Brain microvascular endothelial cell (primary cell): ENCODE measurements around the gene SNX25.
A peak's percentile ranks its signal among the peaks of the same experiment; 100 is the strongest.

ENCODE experiments used
- DNase-seq: peaks from one replicate; pipeline ENCODE4 v3.0.0-alpha.2; 2020
- H3K27ac ChIP-seq: fragments of 250-450 bp; sonication (Bioruptor Pico); 2 replicates; pipeline ENCODE4 v1.5.1; 2020; ENCODE audit warnings: mild to moderate bottlenecking, moderate library complexity
- H3K27me3 ChIP-seq: fragments of 250-450 bp; sonication (Bioruptor Pico); replicated peaks from 2 replicates; pipeline ENCODE4 v1.5.1; 2020; ENCODE audit warnings: mild to moderate bottlenecking
- H3K36me3 ChIP-seq: fragments of 250-450 bp; sonication (Bioruptor Pico); replicated peaks from 2 replicates; pipeline ENCODE4 v1.5.1; 2020; ENCODE audit warnings: mild to moderate bottlenecking
- H3K4me3 ChIP-seq: 2 replicates; pipeline ENCODE4 v1.5.1; 2011; ENCODE audit warnings: low read depth, mild to moderate bottlenecking, control low read depth, low read length, moderate library complexity
- in situ Hi-C: cut with HindIII; loops from 2 replicates; pipeline ENCODE4 v1.10.0; 2017; ENCODE audit warnings: low sequenced_read_pairs, low pct_ligation_motif_present
- TF ChIP-seq, protein P1 (sequence below): IDR thresholded peaks from 2 replicates; pipeline ENCODE4 v1.5.1; 2011; ENCODE audit warnings: low read depth, mild to moderate bottlenecking, moderate library complexity, low read length, control low read depth, inconsistent platforms; ENCODE audit errors: missing control alignments

The SNX25 gene

GRCh38 chr4:185210102-185210981 is 944 bp downstream of the SNX25 start:
- in situ Hi-C loops, result no loop called here
- peak; percentile 48 for DNase-seq
- peak overlapping the region; percentile 96 for H3K4me3 ChIP-seq
- no peaks in the 10 kb centered on the region for H3K36me3 ChIP-seq
- H3K27ac ChIP-seq, result peak overlapping the region; percentile 43
- TF ChIP-seq, protein P1, sequence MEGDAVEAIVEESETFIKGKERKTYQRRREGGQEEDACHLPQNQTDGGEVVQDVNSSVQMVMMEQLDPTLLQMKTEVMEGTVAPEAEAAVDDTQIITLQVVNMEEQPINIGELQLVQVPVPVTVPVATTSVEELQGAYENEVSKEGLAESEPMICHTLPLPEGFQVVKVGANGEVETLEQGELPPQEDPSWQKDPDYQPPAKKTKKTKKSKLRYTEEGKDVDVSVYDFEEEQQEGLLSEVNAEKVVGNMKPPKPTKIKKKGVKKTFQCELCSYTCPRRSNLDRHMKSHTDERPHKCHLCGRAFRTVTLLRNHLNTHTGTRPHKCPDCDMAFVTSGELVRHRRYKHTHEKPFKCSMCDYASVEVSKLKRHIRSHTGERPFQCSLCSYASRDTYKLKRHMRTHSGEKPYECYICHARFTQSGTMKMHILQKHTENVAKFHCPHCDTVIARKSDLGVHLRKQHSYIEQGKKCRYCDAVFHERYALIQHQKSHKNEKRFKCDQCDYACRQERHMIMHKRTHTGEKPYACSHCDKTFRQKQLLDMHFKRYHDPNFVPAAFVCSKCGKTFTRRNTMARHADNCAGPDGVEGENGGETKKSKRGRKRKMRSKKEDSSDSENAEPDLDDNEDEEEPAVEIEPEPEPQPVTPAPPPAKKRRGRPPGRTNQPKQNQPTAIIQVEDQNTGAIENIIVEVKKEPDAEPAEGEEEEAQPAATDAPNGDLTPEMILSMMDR, result no peak
- no peaks in the 10 kb centered on the region for H3K27me3 ChIP-seq

DNA sequence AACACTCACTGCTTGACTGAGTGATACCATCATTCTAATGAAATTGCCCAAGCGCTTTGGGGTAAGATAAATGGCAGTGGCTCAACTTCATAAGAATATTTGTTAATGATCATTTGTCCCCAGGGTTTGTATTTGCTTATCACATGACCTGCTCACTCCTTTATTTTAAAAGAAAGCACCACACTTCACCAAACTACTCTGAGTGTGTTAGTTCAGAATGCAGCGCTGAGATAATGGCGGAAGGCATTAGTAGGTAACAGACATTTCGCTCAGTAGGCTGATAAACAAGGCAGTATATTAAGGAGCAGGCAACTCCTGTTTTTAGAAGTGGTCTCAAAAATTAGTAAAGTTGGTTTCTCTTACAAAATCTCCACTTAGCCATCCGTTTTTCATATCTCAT is 1.6 kb downstream of the SNX25 start:
- no peaks in the 10 kb centered on the region for H3K36me3 ChIP-seq
- peak overlapping the region; percentile 43 for H3K27ac ChIP-seq
- in situ Hi-C loops, result no loop called here
- no peak for DNase-seq
- no peaks in the 10 kb centered on the region for H3K27me3 ChIP-seq
- peak overlapping the region; percentile 96 for H3K4me3 ChIP-seq
- TF ChIP-seq, protein P1, result no peak

- DNase-seq, result no peak
- TF ChIP-seq, protein P1, result no peak
- in situ Hi-C loops, result no loop called here
- Histone ChIP-seq H3K36me3 (no peaks in the 10 kb centered on the region), H3K27ac (no peak overlapping the region), H3K4me3 (peak overlapping the region; percentile 96), H3K27me3 (no peaks in the 10 kb centered on the region)
Observed at GRCh38 chr4:185211641-185212040, 2.2 kb downstream of the SNX25 start.

DNA sequence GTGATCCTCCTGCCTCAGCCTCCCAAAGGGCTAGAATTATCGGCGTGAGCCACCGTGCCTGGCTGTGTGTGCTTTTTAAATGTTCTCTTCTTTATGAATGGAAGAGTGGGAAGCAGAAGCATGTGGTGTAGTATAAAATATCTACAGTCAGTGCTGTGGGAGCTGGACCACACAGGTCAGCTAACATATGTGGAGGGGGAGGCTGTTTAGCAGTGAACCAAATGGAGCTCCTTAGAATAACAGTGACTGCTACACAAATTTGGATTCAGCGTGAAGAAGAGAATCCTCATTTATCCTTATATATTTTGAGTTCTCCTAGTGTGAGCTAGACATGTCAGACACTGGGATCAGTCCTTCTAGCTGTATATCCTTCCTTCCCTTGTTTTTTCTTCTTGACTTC is 3.2 kb downstream of the SNX25 start:
- DNase-seq, result no peak
- Histone ChIP-seq H3K36me3 (no peaks in the 10 kb centered on the region), H3K4me3 (no peak overlapping the region), H3K27me3 (no peaks in the 10 kb centered on the region), H3K27ac (no peak overlapping the region)
- in situ Hi-C loops, result no loop called here
- TF ChIP-seq, protein P1, result no peak

DNA sequence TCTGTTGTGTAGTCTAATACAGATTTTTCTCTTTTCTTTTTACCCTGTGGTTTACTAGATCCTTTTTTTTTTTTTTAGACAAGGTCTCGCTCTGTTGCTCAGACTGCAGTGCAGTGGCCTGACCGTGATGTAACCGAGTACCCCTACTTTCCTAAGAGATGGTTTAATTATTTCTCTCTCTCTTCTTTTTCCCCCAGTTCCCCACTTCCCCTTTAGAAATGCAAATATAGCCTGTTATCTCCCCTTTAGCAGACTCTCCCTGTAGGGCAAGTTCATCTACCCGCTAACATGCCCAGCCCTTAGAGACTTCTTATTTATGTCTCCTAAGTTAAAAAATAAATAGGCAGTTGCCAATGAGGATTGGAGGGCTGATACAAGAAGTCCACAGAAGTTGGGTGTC is 4.5 kb downstream of the SNX25 start:
- Histone ChIP-seq H3K27me3 (no peaks in the 10 kb centered on the region), H3K27ac (no peak overlapping the region), H3K36me3 (no peaks in the 10 kb centered on the region), H3K4me3 (no peak overlapping the region)
- no peak for DNase-seq
- in situ Hi-C loops, result no loop called here
- TF ChIP-seq, protein P1, result no peak
